Measurements from ENCODE around the gene KIAA2012.

KIAA2012 gene

GRCh38 chr2:202044777-202045176 is 28.3 kb upstream of the KIAA2012 start:
- DNase-seq (ENCODE audit: extremely low read depth, low read depth) = no peak
- no peak for TF ChIP-seq CTCF (IDR thresholded peaks at IDR 0.05; ENCODE audit: low read depth, low read length)

- no peak for TF ChIP-seq CTCF (IDR thresholded peaks at IDR 0.05; ENCODE audit: low read depth, low read length)
- DNase-seq (ENCODE audit: extremely low read depth, low read depth) = no peak
Measured at GRCh38 chr2:202046572-202046971, 26.5 kb upstream of the KIAA2012 start.

- no peak for TF ChIP-seq CTCF (IDR thresholded peaks at IDR 0.05; ENCODE audit: low read depth, low read length)
- DNase-seq (ENCODE audit: extremely low read depth, low read depth) = no peak
Measured at GRCh38 chr2:202049092-202049728, 23.8 kb upstream of the KIAA2012 start.

GRCh38 chr2:202049840-202050239 is 23.2 kb upstream of the KIAA2012 start:
- no peak for DNase-seq (ENCODE audit: extremely low read depth, low read depth)
- TF ChIP-seq CTCF (IDR thresholded peaks at IDR 0.05; ENCODE audit: low read depth, low read length) = no peak

- no peak for DNase-seq (ENCODE audit: extremely low read depth, low read depth)
Measured at GRCh38 chr2:202050652-202051051, 22.4 kb upstream of the KIAA2012 start.

GRCh38 chr2:202051499-202052161 is 21.4 kb upstream of the KIAA2012 start:
- no peak for TF ChIP-seq CTCF (IDR thresholded peaks at IDR 0.05; ENCODE audit: low read depth, low read length)
- peak; percentile 72 for DNase-seq (ENCODE audit: extremely low read depth, low read depth)

More at GRCh38 chr2:202050652-202051051, 22.4 kb upstream of the KIAA2012 start:
- TF ChIP-seq CTCF (IDR thresholded peaks at IDR 0.05; ENCODE audit: low read depth, low read length) = no peak

GRCh38 chr2:202052235-202052634 is 20.8 kb upstream of the KIAA2012 start:
- DNase-seq (ENCODE audit: extremely low read depth, low read depth) = no peak

More at GRCh38 chr2:202052235-202052634, 20.8 kb upstream of the KIAA2012 start:
- TF ChIP-seq CTCF (IDR thresholded peaks at IDR 0.05; ENCODE audit: low read depth, low read length) = no peak
